Esophagus squamous epithelium (tissue), 4 donors: ENCODE data around the gene NPLOC4.

Source experiments
- CTCF ChIP-seq, 6 experiments: fragments of 450-650 bp in 4 of 6; fragments of 200-600 bp in 2 of 6; sonication (generic) in 2 of 6; IDR thresholded peaks; one replicate each; pipeline ENCODE4 v1.5.1; 2016 to 2019; ENCODE audit warnings: antibody characterized with exemption in 6 of 6, mild to moderate bottlenecking in 4 of 6, moderate library complexity in 4 of 6
- POLR2A ChIP-seq, 4 donors: fragments of 450-650 bp; IDR thresholded peaks; one replicate each; pipeline ENCODE4 v1.6.1; 2017; ENCODE audit warnings: antibody characterized with exemption in 4 of 4, mild to moderate bottlenecking in 4 of 4, moderate library complexity in 3 of 4

DNA sequence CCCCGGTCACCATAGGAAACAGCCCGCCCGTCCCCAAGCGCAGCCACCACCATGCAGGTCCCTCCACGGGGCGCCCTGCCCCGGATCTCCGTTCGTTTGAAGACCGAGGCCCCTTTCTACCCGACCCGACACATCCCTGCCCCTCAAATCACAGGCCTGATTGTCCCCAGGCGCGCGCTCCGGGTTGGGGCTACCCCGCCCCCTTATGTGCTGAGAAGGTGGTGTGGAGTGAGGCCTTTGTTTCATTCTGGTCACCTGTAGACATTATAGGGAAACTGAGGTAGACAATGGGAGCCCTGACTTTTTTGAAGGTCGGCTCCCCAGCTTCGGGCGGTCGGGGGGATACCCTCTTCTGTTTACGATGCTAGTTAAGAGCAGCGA lies 123.5 kb downstream of the NPLOC4 start:
- no peak for TF ChIP-seq POLR2A (IDR thresholded peaks at IDR 0.05)
- TF ChIP-seq CTCF (IDR thresholded peaks at IDR 0.05) = peak in 1 of 6 experiments; percentile 5
